ENCODE results near the gene EPSTI1.

EPSTI1 gene

DNA sequence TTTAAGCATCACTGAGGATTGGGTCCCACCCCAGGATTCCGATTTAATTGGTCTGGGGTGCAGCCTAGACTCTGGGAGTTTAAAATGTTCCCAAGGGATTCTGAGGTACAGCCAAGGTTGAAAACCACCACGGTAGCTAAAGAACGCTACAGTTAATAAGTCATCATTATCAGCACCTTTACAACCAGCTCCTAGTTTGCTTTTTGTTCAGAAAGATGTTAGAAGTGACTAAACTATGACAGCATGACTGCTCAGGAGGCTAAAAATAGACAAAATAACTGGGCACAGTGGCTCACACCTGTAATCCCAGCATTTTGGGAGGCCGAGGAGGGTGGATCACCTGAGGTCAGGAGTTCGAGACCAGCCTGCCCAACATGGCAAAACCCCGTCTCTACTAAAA, 11.7 kb upstream of the EPSTI1 start:
- no peak for DNase-seq

DNA sequence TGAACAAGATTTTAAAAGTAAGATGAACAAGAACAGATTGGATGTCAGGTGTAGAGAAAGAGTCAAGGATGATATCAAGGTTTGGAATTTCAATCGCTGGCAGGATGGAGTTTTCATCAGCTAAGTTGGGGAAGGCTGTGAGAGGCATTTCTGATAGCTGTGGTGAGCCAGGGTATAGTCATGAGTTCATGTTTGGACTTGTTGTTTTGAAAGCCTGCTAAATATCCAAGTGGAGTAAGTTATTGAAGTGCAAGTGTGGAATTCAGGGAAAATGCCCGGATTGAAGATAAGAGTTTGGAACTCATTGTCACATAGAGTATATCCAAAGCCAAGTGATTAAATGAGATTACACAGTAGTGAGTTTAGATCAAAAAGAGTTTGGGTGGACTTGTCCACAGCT, 11.0 kb upstream of the EPSTI1 start:
- DNase-seq, result no peak

DNA sequence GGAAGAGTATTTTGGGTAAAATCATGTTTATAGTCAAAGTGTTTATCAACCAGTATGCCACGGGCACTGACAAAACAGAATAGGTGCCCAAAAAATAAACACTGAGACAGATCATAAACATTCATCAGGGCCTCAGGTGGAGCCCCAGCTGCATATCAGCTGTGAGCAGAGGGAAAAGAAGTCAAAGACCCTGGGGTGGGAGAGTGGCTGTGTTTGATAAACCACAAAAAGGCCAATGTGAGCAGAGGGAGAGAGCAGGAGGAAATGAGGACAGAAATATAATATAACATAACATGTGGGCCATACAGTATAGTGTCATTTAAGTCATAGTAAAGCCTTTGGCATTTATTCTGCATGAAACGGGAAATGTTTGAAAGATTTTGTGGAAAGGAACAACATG, 10.0 kb upstream of the EPSTI1 start:
- DNase-seq, result no peak

DNA sequence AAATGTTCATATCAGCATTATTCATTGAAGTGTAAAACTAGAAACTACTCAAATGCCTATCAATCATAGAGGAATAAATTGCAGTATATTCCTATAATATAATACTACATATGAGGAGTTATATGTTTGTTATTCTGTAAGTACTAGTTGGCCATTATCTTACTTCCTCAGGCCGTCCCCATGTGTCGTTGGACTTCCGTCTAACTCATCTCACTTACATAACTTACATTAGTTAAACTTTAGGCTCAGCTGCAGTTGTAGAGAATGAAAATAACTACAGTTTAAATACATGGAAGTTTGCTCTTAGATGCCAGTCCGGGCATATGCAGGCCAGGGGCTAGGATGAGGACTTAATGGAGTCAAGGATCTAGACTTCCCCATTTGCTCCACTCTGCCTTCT, 8.6 kb upstream of the EPSTI1 start:
- DNase-seq, result no peak

DNA sequence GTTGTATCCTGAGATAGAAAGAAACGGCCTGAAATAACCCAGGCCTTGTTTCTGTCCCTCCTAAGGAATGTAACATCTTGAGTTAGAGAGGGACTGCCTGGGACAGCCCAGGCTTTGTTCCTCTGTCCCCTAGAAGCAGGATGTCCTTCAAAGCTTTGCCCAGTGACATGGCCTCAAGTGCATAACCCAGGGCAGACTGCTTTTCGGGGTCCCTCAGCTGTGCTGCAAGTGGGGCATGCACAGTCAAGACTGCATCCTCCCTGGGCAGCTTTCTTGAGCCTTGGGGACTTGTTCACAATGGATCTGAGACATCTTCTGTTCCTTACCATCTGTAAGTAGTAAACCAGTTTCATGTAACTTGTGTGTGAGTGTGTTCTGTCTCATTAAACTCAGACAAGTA, 7.5 kb upstream of the EPSTI1 start:
- no peak for DNase-seq

DNA sequence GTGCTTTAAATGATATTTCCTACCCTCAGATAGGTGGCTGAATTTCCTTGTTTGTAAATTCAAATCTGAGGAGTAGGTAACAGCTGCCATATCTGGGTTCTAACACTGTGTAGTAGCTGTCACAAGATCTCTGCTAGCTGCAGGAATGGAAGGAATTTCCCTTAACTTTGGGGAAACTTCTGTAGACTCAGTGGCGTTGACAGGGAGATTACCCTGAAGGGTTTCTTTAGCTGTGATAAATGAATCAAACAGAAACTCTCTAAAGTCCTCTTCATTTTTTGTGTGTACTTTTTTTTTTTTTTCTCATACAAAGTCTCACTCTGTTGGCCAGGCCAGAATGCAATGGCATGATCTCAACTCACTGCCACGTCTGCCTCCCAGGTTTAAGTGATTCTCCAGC, 5.3 kb upstream of the EPSTI1 start:
- no peak for DNase-seq

DNA sequence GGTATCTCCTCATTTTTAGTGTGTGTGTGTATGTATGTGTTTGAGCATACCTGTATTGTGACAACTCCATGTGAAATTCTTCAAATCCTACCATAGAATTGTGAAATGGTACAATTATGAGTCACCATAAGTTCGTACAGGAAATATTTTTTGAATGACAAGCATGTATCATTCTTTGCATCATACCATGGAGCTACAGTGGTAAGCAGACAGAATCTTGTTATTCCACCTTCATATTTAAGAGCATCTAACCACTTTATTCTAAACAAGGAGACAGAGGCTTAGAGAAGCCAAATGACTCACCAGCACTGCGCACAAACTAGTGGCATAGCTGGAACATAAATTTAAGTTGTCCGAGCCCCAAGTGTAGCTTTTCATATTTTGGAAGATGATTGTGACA, 4.5 kb upstream of the EPSTI1 start:
- no peak for DNase-seq

DNA sequence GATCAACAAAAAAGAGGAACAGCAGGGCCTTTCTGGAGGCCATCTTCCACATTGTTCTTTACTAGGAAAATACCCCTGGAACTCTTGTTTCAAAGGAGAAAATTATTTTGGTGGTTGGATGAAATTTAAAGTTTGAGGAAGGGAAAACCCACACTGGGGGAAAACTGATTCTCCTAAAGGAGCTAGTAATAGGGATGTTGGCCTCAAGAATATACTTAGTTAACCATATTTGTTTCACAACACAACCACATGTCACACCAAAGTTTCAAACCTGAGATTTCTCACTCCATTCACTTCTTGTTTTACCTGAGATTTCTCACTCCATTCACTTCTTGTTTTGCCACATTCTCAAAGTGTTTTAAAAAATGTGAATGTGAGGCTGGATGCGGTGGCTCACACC, 2.8 kb upstream of the EPSTI1 start:
- DNase-seq, result no peak

DNA sequence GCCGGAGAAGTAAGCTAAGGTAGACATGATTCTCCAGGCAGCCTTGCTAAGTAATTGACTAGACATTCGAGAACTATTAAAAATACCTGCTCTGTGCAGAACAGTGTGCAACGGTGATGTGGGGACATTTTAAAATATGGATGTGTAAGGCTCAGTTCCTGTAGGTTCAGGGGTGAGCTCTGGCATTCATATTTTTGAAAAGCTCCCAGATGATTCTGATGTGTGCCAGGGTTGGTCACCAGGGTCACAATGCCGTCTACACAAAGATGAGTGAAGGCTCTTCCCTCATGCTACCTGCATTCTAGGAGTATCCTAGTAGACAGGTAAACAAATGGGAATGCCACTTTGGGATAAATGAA, 702 bp upstream of the EPSTI1 start:
- DNase-seq, result no peak

DNA sequence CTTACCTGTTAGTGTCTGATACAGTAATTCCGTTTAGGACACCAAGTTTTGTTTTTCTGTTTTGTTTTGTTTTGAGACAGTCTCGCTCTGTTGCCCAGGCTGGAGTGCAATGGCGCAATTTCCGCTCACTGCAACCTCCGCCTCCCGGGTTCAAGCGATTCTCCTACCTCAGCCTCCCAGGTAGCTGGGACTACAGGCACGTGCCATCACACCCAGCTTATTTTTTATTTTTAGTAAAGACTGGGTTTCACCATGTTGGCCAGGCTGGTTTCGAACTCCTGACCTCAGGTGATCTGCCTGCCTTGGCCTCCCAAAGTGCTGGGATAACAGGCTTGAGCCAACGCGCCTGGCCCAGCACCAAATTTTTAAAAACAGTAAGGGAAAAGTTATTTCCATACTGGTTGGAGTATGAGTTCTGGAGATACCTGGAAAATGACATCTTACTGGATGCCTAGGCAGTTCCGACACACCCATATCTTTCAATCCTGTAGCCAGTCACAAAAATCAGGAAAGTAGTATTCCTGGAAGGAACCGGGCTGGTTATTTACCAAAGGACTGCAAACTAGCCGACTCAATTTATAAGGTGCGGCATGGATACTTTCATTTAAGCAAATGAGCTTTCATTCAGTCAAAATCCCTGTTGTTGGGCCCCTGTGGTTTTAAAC, 676 bp downstream of the EPSTI1 start:
- DNase-seq, result peak; percentile 18 to 29

DNA sequence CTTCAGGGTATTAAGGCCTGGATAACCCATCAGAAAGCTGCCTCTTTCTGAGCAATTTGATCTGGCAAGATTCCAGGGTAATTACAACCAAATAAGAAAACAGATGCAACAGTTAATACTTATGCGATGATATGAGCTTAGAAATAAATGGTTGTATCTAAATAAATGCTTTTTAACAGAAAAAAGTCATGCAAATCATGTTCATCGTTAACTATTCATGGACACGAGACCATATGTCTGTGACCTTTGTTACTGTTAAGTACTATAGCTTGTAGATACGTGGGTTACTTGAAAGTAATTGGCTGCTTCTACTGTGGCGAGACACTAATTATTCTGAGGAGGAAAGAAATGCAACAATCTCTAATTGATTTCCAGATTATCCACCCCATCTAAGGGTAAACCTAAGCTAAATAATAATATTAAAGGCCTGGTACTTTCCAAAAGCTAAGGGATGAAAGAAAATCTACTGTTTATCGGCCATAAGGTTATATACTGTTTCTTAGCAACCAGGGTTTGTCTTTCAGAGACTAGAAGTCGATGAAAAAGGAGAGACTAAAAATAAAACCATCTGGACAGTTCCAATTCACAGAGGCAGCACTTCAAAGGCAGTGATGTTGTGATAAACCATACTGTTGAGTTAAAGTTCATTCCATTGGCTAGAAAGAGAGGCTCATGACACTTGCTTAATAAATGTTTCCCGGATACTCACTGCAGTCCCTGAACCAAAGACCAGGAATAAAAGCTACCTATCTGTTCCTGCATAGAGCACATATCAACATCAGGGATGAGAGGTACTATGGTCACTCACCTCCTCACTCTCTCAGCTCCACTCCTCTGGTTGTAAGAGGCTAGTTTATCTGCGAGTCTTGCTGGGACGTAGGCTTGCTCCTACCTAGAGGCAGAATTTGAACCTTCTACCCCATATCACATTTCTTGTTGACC, 1.5 kb downstream of the EPSTI1 start:
- DNase-seq, result peak in 1 of 2 donors; percentile 58

DNA sequence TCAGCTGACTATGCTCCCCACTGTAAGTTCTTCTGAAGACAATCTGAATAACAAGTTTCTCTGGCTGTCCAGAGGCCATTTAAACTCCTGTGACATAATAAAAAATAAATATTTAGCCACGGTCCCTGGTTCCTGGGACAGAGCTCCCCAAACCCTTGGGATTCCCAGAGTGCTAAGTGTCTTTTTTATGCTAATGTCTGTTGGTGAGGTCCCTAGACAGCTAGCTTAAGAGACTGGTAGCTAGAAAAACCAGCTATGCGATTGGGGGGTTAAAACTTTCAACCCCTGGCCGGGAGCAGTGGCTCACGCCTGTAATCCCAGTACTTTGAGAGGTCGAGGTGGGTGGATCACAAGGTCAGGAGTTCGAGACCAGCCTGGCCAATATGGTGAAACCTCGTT, 5.9 kb downstream of the EPSTI1 start:
- DNase-seq, result no peak

DNA sequence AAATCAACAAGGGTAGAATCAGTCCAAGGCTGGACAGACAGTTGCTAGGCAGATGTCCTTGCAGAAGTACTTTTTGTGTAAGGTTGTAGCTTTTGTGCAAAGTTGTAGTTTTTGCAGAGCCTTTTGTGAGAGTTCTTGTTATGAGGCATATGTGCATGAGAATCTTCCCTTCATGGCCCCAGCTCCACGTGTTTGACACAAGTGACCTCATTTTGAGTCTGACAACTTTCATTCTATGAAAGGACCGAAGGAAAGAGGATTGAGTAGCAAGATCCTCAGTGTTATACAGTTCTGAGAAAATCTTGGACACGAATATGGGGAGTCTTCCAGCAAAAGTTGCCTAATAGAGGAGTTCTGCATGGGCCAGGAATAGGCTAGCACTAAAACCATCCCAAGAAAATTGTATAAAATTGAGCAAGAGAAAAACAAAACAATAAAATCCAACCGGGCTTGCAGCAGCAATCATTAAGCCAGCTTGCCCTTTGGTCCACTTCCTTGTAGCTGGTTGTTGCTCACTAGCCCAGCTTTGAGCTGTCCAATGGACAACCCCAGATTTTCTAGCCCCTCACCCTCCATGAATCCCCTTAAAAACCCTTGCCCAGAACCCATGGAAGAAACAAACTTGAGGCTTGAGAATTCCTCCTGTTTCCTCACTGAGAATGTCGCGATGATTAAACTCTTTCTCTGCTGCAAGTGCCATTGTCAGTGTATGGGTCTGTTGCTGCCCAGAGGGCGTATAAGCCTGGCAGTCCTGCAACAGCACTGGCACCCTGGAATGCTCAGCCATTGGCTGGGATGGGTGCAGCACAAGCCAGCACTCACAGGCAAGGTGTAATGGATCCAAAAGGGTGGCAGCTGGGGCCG, 6.5 kb downstream of the EPSTI1 start:
- no peak for DNase-seq

DNA sequence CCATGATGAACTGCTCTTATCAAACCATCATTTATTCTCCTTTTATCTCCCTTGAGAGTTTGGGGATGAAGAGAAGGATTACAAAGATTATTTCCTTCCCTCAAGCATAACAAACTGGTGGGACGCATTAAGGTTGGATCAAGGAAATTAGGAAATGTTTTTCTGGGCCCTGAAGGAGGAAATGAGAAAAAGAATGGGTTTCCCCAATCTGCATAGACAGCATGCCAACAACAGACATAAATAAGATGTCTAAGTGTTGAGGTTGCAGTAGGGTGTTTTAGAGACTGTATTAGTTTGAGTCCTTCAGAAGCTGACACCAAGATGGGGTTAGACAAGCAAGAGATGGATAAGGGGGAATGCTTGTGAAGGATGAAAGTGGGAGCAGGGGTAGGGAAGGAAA, 7.3 kb downstream of the EPSTI1 start:
- no peak for DNase-seq

DNA sequence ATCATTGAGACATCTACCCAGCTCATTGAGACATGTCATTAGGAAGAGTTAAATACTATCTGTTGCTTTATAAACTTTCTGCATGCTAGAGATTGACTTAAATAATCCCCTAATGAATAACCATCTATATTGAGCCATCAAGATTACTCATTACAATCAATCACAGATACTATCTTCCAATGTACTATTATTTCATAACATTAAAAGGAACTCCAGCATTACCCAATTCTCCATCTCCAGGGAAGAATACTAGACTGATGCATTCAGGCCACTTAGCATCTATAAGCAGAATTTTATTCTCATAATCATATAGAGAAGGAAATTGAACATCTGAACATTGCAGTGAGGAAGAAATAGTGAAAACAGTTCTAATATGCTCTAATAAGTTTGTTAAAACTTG, 8.0 kb downstream of the EPSTI1 start:
- no peak for DNase-seq

DNA sequence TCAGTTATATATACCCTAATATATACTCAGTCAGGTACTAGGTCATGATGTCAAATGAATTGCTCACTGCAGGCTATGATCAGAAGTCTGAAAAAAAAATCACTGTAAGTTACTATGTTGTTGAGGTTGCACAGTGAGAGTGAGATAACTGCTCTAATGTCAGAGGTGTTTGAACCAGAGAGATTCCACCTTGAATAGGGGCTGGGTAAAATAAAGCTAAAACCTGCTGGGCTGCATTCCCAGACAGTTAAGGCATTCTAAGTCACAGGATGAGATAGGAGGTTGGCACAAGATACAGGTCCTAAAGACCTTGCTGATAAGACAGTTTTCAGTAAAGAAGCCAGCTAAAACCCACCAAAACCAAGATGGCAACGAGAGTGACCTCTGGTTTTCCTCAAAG, 10.2 kb downstream of the EPSTI1 start:
- no peak for DNase-seq

DNA sequence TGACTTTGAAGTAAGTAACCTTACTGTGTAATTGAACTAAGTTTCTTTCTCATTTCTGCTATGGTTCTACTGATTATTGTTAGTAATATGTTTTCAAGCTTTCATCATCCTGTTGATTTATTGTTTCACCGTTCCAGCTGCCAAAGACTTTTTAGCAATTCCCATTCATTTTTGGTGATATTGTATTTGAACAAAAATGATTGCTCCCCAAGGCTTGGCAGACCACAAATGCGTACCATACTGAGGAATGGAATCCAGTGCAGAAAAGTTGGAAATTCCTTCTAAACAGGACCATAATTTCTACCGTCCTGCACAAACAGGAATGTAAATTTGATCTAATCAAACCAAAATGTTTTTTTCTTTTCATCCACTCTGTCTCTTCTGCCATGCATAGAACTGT, 10.7 kb downstream of the EPSTI1 start:
- no peak for DNase-seq

DNA sequence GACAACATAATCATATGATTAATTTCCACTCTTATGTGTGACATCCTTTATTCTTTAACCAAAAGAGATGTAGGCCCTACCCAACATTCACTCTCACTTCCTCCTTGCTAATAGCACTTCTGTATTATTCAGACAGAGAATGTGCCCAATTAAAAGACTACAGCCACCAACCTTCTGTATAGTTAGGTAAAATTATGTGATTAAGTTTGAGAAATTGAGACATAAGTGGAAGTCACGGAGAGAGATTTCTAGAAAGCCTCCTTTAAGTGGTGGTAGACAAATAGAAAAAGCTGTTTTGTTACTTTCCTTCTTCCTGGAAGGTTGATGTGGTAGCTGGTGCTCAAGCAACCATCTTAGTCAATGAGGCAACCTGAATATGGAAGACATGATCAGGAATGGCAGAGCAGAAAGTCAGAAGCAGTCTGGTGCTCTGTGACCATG, 14.8 kb downstream of the EPSTI1 start:
- DNase-seq, result no peak

DNA sequence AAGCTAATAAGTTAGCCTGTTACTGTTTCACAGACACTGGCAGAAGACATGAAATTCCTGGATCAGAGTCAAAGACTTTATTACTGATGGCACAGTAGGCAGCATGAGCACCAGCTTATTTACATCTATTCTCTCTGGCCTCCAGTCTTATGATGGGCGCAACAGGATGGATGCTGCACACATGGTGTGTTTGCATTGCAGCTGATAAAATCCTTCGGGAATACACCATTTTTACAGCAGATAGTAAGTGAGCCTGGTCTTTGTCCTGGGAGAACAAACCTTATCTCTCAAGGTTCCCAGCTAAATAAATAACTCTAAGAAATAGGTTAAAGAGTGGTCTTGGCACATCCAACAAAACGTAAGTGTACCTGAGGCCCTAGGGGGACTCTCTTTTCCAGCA, 16.0 kb downstream of the EPSTI1 start:
- DNase-seq, result no peak

DNA sequence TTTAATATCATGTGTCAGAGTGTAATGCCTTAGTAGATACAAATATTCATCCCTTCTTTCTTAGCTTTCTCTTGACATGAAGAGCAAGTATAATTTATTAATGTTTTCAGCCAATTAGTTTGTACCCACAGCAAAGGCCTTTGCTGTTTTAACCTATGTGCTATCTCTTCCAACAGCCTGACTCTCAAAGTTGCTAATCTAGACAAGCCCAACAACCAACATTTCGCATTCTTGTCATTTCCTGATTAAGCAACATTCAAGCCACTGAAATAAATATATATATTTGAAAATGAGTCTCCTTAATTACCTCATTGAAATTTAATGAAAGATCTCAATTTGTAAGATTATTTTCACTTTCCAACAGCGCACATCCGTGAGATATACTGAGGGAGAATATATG, 18.5 kb downstream of the EPSTI1 start:
- no peak for DNase-seq

DNA sequence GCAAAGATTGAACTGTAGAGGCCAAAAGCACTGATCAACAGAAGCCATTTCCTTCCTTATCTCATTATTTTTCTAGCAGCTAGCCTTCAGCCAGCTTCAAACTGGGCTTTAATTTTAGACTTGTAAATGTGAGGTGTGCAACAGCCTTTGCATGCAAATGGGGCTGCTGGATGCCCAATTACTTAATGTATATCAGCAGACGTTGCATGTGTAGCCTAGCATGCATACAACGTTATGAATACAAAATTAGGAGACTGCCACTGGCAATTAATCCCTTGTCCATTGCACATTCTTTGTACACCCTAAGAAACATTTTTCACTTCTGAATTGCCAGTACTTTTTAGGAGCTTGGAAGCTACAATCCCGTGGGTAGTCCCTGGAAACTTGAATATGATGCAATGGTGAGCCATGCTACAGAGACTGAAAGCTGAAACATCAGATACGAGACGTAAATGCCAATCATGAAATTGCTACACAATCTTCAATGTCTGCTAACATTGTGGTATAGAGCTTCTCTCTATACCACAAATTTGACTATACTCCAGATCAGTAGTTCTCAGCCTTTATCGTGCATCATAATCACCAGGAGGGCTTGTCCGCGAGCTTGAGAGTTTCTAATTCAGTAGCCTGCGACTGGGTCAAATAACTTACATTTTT, 20.2 kb downstream of the EPSTI1 start:
- no peak for DNase-seq

DNA sequence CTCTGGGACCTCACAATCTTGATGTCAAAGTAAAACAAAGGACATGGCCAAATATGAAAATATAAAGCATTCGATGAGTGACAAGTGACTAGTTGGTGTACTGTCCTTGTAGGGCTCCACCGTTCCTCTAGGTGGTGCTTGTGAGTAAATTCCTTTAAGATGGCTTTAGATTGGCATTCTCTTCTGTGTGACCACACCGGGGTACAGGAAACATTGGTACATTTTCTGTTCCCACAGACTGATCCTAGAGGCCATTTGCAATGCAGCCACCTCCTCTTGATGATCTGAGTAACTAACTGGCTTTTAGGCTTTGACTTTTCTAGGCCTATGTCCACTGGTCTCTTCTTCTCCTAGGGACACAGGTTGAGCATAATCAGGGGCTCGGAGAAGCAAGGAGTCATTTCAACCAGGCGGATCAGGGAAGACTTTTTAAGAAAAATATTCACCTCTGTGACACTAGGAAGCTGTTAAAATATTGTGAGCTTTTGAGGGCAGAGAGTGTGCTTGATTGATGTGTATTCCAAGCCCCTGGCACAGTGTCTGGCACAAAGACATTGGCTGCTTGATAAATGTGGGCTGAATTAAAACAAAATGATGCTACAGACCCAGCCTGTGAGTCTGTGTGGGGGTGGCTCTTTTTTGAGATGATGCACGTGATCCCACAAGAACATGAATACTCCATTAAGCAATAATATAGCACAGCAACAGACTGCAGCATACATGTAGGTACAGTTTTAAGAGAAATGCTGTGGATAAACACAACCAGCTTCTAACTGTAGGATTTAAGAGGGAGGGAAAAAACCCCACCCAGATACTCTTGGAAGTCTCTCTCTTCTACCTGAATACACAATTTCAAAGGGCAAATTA, 21.0 kb downstream of the EPSTI1 start:
- DNase-seq, result peak; percentile 47 to 70

Measured in CD4-positive, alpha-beta T cell treated with Interleukin-1 beta for 1 hour (primary cell).